Epithelial cell of esophagus (primary cell): Measurements from ENCODE around the gene SLC6A1.

Source experiments
- DNase-seq: peaks from one replicate; pipeline ENCODE4 v3.0.0; 2010; ENCODE audit warnings: low read depth
- H3K4me3 ChIP-seq: 2 replicates; pipeline ENCODE4 v1.5.1; 2011; ENCODE audit warnings: mild to moderate bottlenecking, low read length, control low read depth
- TF ChIP-seq, protein P1 (sequence below): IDR thresholded peaks from 2 replicates; pipeline ENCODE4 v1.5.1; 2011; ENCODE audit warnings: low read depth, mild to moderate bottlenecking, low read length, control low read depth, inconsistent platforms; ENCODE audit not compliant: insufficient read depth; ENCODE audit errors: missing control alignments

Gene SLC6A1

DNA sequence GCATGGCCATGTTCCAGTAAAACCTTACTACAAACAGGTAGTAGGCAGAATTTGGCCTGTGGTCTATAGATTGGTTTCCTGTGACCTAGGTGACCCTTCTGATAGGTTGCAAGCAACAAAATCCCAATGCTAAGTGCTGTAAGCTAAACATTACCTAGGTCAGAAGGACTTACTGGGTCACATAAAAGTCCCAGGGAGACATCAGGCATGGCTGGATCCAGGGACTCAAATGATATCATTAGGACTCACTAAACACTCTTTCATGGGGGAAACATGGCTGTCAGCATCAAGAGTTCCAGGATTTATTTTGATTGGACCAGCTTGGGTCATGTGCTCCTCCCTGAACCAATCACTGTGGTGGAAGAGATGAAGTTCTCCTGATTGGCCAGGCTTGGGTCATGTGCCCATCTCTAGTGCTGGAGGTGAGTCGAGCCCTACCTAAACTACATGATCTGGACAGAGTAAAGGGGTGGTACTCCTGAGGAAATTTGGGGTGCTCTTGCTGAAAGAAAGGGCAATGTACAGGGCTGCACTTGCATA, 16.8 kb upstream of the SLC6A1 start:
- TF ChIP-seq, protein P1, sequence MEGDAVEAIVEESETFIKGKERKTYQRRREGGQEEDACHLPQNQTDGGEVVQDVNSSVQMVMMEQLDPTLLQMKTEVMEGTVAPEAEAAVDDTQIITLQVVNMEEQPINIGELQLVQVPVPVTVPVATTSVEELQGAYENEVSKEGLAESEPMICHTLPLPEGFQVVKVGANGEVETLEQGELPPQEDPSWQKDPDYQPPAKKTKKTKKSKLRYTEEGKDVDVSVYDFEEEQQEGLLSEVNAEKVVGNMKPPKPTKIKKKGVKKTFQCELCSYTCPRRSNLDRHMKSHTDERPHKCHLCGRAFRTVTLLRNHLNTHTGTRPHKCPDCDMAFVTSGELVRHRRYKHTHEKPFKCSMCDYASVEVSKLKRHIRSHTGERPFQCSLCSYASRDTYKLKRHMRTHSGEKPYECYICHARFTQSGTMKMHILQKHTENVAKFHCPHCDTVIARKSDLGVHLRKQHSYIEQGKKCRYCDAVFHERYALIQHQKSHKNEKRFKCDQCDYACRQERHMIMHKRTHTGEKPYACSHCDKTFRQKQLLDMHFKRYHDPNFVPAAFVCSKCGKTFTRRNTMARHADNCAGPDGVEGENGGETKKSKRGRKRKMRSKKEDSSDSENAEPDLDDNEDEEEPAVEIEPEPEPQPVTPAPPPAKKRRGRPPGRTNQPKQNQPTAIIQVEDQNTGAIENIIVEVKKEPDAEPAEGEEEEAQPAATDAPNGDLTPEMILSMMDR, result no peak
- no peak for DNase-seq
- H3K4me3 ChIP-seq, result no peak overlapping the region

DNA sequence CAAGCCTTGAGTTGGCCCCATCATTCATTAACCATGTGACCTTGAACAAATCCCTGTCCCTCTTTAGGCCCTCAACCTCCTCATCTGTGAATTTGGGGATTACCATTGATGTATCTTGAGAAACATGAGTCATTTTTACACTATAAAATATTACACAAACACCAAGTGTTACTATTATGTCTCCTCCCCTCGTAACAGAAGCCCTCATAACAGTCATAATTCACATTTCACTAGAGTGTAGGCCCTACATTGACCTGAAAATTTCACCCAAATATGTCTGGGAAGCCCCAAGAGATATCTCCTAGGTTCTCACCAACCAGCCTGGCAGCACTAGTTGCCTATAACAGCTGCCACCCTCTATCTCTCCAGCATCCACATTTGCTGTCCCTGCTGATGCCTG, 15.8 kb upstream of the SLC6A1 start:
- DNase-seq, result no peak
- TF ChIP-seq, protein P1, result no peak
- no peak overlapping the region for H3K4me3 ChIP-seq

DNA sequence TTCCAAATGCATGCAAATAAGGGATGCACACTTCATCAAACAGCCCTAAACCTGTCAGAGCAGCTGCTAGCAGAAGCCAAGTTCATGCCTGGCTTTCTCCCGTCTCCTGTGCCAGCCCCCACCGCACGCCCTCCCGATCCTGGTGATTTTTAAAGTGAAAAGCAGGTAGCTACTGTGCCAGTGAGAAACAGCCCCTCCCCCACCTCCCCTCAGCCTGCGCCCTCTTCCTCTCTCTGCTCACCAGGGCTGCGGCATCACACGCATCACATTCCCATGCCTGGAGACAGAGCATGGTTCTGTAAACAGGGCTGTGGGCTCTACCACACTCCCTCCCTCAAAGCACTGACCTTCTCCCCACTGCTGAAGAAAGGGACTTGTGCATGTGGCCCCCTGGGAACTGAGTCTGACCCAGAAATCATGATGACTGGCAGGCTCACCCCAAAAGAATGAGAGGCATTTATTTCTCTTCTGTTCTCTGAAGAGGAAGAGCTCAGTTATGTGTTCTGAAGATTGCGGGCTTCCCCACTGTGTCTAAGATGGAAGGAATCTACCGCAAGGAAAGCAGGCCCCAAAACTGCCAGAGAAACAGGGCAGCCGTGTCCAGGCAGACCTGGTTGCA, 14.5 kb upstream of the SLC6A1 start:
- no peak overlapping the region for H3K4me3 ChIP-seq
- no peak for DNase-seq
- TF ChIP-seq, protein P1, result no peak

DNA sequence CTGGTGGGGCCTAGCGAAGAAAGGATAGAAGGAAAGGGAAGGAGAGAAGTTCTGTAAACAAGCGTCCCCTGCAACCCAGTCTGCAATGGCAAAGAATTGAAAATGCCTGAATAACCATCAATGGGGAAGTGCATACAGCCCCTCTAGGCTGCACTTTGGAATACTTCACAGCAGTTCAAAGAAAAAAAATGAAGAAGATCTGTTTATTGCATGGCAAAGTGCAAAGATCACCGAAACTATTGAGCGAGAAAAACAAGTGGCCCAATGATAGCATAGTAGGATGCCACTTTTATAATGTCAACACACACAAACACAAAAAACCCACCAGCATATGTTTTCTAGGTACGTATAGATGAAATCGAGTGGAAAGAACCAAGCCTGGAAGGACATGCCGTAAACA, 13.6 kb upstream of the SLC6A1 start:
- TF ChIP-seq, protein P1, result no peak
- DNase-seq, result no peak
- H3K4me3 ChIP-seq, result no peak overlapping the region

DNA sequence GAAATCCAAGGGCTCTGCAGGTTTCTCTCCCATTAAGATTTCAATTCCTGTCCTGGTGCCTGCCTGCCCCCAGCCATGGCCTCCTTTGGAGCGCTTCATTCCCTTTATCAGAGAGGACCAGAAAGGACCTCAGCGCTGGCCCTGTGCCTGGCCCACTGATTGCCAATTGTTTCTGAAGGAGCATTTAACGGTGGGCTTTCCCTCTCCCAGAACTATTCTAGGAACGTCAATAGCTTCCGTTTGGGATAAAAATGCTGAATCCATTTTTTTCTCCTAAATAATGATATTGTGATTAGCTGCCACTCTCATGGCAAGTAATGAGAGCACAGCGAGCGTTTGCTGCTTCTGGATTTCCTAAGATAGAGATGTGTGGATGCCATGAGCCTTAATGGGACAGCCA, 12.2 kb upstream of the SLC6A1 start:
- H3K4me3 ChIP-seq, result no peak overlapping the region
- DNase-seq, result no peak
- TF ChIP-seq, protein P1, result no peak

DNA sequence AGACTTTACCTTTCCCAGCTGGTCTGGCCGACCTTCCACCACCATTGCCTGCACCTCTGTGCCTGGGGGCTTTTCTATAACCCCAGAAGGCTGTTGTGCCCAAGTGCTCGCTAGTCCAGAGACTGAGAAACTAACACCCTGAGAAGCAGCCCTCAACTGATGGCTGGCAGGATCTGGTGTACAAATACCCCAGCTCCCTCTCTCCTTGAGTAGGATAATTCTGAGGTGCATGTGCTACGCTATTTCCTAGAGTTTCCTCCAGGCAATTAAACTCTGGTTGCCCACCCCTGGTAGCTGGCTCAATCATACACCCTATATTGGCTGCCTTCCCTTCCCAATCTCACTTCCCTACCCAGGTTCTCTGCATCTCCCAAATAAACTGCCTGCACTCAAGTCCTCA, 11.5 kb upstream of the SLC6A1 start:
- no peak for DNase-seq
- TF ChIP-seq, protein P1, result no peak
- H3K4me3 ChIP-seq, result no peak overlapping the region

DNA sequence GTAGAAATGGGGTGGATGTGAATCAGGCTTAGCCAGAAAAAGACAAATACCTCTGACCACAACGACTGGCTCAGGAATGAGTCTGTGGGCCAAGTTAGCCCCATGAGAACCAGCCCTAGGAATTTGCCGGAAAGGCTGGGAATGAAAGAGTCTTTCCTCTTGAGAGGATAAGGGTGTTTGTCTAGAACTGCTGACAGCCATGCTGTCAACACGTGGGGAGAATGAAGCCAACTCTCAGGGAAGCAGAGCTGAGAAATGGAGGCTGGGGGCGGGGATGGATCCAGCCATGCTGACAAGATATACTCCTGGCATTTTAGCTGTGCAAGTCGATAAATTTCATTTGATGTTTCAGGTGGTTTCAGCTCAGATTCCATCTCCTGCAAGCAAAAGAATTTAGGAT, 10.6 kb upstream of the SLC6A1 start:
- TF ChIP-seq, protein P1, result no peak
- no peak overlapping the region for H3K4me3 ChIP-seq
- DNase-seq, result peak; percentile 15
